HG03025 (cell line): ENCODE measurements around the gene COG2.
"Not testable (repeated sequence)": the region's sequence is repeated elsewhere in the genome, so short reads cannot be mapped to it uniquely, and the experiment has no call there.

ENCODE experiments used
- ATAC-seq: cut with Tn5 transposase; IDR thresholded peaks from one replicate; pipeline ENCODE4 v1.9.1; 2021; ENCODE audit warnings: mild to moderate bottlenecking, moderate library complexity; ENCODE audit not compliant: unreplicated experiment, low FRiP score

COG2 gene

DNA sequence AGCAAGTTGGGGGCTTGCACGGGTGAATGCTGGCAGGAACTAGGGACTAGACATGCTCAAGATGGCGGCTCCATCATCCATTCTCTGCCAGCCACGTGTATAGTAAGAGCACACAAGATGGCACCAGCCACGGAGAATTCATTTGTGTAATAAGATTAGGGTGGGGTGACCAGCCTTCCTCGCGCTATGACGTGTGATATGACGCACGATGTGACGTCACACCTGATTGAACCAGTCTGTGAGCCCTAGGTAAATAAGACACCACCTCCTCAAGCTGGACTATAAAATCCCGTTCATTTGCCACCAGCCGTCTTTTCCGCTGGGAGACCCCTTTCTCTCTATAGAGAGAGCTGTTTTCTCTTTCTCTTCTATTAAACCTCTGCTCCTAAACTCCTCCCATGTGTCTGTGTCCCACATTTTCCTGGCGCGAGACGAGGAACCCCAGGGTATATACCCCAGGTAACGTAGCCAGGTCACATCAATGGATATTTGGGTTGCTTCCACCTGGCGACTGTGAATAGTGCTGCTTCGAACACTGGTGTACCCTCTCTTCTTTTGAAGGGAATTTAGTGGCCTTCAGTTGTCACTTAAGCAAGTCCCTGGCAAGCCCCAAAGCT lies 18.1 kb upstream of the COG2 start:
- no peak for ATAC-seq

DNA sequence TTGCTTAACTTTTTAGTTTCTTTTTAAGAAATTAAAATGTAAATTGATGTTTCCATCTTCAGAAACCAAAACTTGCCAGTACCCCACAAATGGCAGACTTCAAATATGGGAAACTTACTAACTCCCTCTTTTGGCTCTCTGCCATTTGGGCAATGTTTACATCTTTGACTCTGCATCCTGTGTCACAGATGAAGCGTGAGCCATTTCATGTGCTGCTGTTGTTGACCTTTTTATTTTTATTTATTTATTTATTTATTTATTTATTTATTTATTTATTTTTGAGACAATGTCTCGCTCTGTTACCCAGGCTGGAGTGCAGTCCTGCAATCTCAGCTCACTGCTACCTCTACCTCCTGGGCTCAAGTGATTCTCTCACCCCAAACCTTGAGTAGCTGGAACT lies 16.0 kb upstream of the COG2 start:
- ATAC-seq, result no peak

DNA sequence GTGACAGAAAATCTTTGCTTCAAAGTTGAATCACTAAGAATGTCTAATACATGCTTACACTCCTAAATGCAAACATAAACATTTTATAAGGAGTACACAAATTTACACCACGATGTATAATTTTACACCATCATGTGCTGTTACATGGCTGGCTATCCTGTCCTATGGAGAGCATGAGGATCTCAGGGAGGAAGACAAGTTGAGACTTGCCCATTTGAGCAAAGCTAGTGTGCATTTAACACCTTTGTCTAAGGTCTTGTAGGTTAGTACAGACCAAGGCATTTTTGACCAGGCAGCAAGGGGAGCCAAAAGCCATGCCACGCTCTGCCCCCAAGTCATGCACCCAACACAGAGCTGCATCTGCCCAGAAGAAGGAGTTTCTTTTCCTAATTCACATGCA lies 14.5 kb upstream of the COG2 start:
- ATAC-seq, result no peak

DNA sequence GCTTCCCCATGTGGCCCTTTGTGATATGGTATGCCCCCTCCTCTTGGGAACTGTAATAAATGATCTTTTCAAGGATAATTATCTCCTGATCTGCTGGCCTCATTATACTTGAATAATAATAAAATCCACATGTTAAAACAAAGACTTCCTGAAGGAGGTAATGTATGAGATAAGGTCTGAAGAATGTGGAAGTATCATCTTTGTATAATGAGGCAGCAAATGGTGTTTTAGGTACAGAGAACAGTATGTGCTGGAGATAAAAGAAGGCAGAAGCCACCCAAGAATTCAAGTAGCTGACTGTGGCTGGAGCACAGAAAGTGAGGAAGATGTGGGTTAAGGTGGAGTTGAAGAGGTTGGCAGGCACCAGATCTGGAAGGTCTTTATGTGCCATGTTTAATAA lies 12.8 kb upstream of the COG2 start:
- ATAC-seq, result no peak

DNA sequence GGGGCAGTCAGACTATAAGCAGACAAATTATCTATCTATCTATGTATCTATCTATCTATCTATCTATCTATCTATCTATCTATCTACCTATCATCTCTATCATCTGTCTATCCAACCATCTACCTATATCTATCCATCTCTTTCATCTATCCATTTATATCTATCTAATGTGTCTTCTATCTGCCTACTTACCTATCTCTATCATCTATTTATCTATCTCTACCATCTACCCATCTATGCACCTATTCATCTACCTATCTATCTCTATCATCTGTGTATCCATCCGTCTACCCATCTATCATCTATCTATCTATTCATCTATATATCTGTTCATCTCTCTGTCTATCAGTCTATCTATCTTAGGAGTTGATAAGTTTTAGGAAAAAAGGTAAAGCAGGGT lies 10.8 kb upstream of the COG2 start:
- no peak for ATAC-seq

DNA sequence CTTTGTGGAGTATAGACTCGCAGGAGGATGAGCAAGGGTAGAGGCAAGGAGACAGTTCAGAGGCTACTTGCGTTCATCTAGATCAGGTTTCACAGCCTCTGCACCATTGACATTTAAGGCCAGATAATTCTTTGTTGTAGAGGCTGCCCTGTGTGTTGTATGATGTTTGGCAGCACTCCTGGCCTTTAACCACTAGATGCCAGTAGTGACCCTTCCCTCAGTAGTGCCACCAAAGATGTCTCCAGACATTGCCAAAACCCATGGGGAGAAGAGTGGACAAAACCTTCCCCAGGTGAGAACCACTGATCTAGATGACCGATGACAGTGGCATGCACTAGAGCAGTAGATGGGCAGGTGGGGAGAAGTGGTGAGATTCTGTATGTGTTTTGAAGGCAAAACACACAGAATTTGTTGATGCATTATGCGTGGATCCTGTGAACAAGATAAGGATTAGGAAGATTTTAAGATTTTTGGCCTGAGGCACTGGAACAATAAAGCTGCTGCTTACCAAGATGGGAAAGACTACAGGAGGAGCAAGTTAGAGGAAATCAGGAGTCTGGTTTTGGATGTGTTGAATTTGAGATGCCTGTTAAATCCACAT lies 9.9 kb upstream of the COG2 start:
- ATAC-seq, result no peak

DNA sequence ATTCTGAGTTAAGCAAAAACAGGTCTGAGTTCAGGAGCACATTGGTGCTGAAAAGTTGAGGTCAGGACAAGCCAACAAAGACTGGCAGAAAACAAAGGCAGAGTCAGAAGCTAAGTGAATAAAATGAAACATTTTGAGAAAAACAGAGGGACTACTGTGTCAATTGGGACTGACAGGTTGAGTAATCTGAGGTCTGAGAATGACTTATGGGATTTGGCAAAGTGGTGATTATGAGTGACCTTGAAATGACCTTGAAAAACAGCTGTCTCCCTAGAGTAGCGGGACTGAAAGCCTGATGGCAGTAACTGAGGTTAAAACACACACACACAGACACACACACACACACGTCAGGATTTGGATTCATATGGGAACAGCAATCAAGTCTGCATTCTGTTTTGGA lies 8.8 kb upstream of the COG2 start:
- ATAC-seq, result no peak

DNA sequence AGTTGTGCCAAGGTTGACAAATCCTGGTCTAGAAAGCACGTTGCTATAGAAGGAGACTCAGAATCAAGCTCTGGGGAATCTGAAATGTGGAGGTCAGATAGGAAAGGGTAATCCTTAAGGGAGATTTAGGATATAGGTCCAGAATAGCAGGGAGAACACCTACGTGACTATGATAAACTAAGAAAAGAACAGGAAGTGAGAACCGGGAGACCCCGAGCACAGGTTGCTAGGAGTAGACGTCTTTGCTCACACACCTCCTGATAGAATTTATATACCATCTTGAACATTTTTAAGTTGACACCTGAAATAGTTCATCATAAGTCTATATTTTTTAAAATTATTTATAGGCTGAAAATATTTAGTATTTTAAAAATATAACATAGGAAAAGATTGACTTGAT lies 7.9 kb upstream of the COG2 start:
- ATAC-seq, result no peak

DNA sequence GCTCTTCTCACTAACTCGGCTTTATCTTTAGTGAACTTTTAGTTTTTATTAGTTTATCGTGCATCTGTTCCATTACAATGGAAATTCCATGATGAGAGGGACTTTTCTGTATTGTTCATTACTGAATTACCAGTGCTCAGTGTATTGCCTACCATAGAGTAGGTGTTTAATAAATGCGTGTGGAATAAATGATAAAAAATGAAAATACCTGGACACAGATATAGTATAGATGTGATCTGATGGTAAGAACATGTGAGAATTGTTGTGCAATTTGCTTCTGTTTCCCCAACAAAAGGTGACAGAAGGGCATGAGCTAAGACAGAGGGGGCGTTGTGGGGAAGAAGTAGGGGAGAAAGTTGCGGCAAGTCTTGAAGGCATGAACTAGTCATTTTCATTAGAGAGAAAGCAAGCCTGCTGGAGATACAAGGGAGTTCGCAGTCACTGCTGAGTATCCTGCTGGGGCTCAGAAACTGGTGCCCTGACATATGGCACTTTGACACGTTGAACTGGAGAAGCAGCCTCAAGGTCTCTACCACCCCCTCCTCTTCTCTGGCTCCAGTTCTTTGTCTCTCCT lies 5.6 kb upstream of the COG2 start:
- ATAC-seq, result no peak

DNA sequence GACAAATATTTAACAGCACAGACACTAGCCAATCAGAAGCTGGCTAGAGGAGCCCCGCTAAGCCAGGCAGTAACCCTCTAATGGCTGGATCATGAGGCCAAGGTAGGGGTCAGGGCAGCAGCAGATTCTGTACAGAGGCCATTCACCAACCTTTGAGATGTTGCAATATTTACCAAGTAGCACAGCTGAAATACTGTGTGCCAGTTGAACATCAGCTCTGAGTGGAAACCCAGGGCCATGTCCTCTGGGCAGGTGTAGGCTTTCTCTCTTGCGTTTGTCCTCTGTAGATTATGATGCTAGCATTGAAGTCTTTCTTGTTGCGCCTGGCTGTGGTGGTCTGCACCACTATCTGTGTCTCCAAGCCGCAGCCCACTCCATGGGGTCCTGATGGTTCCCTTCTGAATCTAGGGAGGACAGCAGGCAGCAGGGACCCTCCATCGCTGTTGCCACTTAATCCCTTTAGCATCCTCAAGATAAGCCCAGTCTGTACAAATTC lies 2.5 kb upstream of the COG2 start:
- no peak for ATAC-seq

DNA sequence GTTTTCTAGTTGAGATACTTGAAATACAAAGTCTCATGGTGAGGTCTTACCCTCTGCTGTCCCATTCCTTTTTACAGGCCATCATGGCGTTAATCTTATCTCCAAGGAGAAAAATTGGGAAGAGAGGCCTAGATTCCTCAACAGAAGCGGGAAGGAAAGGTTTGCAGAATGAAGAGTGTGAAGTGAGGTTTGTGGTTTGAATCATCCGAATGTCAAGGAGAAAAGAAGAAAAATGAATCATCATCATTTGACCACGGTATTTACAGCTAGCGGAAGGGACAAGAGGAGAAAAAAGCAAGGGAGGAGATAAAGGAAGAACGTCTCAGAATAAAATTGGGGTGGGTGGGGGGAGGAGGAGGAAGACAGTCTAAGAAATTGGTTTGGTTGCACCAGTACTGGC lies 935 bp upstream of the COG2 start:
- ATAC-seq, result no peak

DNA sequence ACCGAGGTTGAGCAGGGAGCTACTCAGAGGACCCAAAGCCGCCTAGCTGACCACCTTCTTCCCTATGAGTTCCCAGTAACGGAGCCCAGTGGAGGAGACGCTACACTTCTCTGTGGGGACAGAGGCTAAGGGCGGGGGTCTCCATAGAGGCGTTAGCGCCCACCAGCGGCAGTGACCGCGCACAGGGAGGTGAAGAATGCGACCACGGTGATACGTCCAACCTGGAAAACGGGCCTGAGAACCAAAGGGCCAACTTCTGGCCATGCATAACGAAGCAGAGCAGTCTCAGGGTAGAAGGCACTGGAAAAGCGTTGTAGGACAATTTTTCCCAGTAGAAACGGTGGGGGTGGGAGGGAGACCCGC lies 400 bp upstream of the COG2 start:
- no peak for ATAC-seq

DNA sequence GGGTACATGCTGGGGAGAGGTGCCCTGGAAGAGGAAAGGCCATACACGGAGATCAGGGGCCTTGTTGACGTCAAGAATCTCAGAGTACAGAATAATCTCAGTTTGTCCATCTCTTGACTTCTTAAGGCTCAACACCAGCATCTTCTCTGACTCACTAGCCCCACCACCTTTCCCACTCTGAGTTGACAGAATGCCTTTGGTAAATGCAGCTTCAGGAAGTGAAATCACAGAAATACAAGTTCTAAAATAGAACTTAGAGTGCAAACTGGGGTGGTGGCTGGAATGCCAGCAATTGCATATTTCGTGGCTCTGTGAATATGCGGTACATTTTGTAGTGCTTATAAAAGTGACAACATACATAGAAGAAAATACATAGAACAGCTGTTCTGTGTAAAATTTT lies 1.6 kb downstream of the COG2 start:
- ATAC-seq, result no peak

DNA sequence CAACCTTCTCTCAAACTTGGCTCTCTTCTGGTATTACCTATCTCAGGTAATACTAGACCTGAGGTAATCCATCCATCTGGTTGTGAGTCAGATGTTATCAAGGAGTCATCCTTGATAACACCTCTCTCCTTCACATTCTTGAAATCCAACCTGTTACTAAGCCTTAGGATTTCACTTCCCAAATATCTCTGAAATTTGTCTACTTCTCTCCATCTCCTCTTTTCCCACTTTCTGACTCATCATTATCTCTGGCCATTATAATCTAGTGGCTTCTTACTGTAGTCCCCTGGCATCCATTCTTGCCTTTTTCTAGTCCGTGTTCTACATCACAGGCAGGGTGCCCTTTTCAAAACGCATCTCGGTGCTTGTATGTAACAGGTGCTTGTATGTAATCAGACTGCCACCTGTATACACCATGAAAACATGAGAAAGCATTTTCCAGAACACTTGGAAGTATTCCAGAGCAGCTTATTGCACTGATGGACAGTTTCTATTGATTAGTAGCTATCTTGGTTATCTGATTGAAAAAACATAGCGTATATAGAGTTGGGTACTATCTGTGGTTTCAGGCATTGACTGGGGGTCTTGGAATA lies 4.5 kb downstream of the COG2 start:
- ATAC-seq, result no peak

DNA sequence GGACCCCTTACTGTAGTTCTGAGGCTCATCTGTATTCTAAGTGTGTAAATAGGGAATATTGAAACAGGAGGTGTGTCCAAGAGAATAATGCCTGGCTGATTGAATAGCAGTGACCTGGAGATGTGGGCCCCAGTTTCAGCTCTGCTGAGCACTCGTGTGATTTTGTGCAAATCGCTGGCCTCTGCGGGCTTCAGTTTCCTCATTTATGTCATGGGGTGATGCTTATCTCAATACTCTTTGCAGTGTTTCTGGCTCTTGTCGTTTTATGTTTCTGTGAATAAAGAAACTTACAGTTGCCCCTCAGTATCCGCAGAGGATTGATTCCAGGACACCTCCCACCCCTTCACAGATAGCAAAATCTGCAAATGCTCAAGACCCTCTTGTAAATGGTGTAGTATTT lies 5.0 kb downstream of the COG2 start:
- no peak for ATAC-seq

DNA sequence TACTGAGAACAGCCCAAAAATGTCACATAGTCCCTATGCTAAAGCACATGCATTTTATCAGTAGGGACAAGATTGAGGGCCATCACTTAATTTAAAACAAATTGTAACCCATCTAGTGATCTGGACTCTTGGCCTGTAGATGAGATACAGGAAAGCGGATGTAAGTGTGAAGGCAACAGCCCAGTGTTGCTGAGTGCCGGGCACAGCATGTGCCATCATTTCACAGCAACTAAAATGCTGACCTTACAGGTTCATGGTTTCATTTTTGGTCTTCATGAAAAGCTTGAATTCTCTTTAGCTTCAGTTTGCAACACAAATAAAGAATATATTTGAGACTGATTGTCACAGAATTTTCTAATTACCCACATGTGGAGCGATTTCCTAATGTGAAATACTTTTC lies 5.8 kb downstream of the COG2 start:
- no peak for ATAC-seq

DNA sequence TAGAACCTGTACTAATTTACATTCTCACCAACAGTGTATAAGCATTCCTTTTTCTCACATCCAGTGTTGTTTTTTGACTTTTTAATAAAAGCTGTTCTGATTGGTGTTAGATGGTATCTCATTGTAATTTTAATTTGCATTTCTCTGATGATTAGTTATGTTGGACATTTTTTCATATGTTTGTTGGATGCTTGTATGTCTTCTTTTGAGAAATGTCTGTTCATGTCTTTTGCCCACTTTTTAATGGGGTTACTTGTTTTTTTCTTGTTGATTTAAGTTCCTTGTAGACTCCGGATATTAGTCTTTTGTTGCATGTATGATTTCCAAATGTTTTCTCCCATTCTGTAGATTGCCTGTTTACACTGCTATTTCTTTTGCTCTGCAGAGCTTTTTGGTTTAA lies 8.0 kb downstream of the COG2 start:
- no peak for ATAC-seq

DNA sequence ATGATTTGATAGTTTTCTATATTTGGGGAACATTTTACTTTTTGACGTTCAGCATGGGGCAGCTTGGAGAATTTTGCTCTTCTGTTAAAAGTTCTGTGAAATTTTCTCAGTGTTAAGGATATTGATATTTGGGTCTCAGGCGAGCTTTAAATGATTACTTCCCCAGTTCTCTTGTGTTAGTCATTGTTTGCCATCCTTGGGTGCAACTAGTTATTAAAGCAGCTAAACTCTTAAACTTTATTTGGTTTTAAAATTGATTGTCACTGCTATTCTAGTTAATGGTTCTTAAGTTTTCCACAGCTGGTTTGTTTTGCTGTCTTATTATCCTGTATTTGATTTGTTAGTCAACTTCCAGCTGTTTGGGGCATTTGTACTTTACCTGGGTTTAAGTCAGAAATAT lies 9.0 kb downstream of the COG2 start:
- no peak for ATAC-seq

DNA sequence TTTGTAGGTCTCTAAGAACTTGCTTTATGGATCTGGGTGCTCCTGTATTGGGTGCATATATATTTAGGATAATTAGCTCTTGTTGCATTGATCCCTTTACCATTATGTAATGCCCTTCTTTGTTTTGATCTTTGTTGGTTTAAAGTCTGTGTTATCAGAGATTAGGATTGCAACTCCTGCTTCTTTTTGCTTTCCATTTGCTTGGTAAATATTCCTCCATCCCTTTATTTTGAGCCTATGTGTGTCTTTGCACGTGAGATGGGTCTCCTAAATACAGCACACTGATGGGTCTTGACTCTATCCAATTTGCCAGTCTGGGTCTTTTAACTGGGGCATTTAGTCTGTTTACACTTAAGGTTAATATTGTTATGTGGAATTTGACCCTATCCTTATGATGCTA lies 14.4 kb downstream of the COG2 start:
- ATAC-seq, result not testable (repeated sequence)

DNA sequence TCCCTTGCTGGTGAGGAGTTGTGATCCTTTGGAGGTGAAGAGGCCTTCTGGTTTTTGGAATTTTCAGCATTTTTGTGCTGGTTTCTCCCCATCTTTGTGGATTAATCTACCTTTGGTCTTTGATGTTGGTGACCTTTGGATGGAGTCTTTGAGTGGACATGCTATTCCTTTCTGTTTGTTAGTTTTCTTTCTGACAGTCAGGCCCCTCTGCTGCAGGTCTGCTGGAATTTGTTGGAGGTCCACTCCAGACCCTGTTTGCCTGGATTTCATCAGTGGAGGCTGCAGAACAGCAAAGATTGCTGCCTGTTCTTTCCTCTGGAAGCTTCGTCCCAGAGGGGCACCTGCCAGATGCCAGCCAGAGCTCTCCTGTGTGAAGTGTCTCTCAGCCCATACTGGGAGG lies 15.8 kb downstream of the COG2 start:
- ATAC-seq, result not testable (repeated sequence)

DNA sequence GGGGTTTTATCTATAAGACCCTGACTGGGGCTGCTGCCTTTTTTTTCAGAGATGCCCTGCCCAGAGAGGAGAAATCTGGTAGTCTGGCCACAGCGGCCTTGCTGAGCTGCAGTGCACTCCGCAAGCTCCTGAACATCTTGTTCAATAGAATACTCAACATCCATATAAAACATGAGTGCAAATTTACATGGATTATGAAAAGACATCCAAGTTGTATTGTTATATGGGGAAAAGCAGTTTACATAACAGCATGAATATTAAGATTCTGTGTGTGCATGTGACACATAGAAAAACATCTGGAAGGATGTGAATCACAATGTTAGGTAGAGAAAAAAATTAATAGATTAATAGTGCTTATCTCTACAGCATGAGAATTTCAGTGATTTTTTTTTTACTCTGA lies 16.4 kb downstream of the COG2 start:
- ATAC-seq, result no peak

DNA sequence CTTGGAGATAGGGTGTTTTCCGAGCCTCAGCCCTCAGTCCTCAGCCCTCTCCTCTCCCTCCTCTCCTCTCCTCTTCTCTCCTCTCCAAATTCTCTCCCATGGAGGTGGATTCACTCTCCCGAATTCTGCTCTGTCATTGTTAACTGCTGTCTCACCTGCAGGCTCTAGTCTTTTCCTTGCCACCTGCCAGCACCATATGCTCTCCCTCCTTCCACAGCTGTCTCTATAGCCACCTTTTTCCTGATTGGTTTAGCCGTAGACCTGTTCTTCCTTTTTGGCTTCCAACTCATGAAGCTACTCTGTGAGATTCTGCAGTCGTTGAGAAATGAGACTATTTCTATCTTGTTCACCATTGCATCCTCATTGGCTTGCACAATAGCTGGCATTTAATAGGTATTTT lies 19.7 kb downstream of the COG2 start:
- no peak for ATAC-seq
